ENCODE data around the gene KSR1. TPM values are rescaled to one million over a fixed set of nuclear protein-coding genes. Genes with fewer than 3 reads are reported as not detected.

KSR1 gene
- total and polyA plus RNA-seq, 9 of the 15 experiments (the other 6 are each of a cell fraction or from before 2014, with no cell fraction given), result 1.4 to 51.7 (median 18.4) TPM

- TF ChIP-seq SP2 (IDR thresholded peaks at IDR 0.05; ENCODE audit: extremely low read depth, low read depth, low read length, poor library complexity, severe bottlenecking), result no peak
- TF ChIP-seq ATF6 (CRISPR knock-in tag; IDR thresholded peaks at IDR 0.05), result no peak
- TF ChIP-seq SNIP1 (IDR thresholded peaks at IDR 0.05; ENCODE audit: low read depth), result no peak
- TF ChIP-seq ZNF644 (tag; IDR thresholded peaks at IDR 0.05; ENCODE audit: low read depth), result peak; percentile 84
- TF ChIP-seq RCOR1 (IDR thresholded peaks at IDR 0.05; ENCODE audit: borderline replicate concordance in 1 of 2, low read depth in 2 of 2, low read length in 2 of 2), result peak in 1 of 2 experiments; percentile 93; a peak in 2 of 4 replicates
- TF ChIP-seq BRD4 (IDR thresholded peaks at IDR 0.05), result peak; percentile 81; the same call in 1 of the 2 replicates
- no peak for TF ChIP-seq ZNF830 (CRISPR knock-in tag; IDR thresholded peaks at IDR 0.05)
- no peak for TF ChIP-seq CCAR2 (IDR thresholded peaks at IDR 0.05; ENCODE audit: low read depth, low read length)
- TF ChIP-seq MEF2A (IDR thresholded peaks at IDR 0.05; ENCODE audit: control insufficient read depth, low read depth, low read length), result no peak
- TF ChIP-seq MXI1 (IDR thresholded peaks at IDR 0.05; ENCODE audit: low read depth, low read length), result no peak
- TF ChIP-seq OTX1 (CRISPR knock-in tag; IDR thresholded peaks at IDR 0.05), result 0 out of 2 replicates have a peak, but pooled peaks have one; percentile 19
- peak in 1 of 2 experiments; percentile 60; a peak in 2 of 4 replicates for TF ChIP-seq TEAD1 (CRISPR knock-in tag; IDR thresholded peaks at IDR 0.05)
- no peak for TF ChIP-seq CSDE1 (IDR thresholded peaks at IDR 0.05)
- no peak for TF ChIP-seq ZNF511 (CRISPR knock-in tag; IDR thresholded peaks at IDR 0.05)
- TF ChIP-seq SMAD1 (IDR thresholded peaks at IDR 0.05; ENCODE audit: low read depth, low read length, partially characterized antibody), result peak; percentile 70
- TF ChIP-seq MBD2 (IDR thresholded peaks at IDR 0.05; ENCODE audit: borderline replicate concordance, low read depth), result 0 out of 2 replicates have a peak, but pooled peaks have one; percentile 52
- no peak for TF ChIP-seq DLX4 (CRISPR knock-in tag; IDR thresholded peaks at IDR 0.05)
- TF ChIP-seq NFE2L1 (tag; IDR thresholded peaks at IDR 0.05; ENCODE audit: borderline replicate concordance, low read depth), result no peak
- TF ChIP-seq FOXA3 (CRISPR knock-in tag; conservative IDR thresholded peaks at IDR 0.05 in 1 of 2, IDR thresholded peaks at IDR 0.05 in 1 of 2), result peak in 1 of 2 experiments; percentile 36; a peak in 1 of 4 replicates
- peak; percentile 92 for TF ChIP-seq SOX6 (IDR thresholded peaks at IDR 0.05)
- TF ChIP-seq PML (IDR thresholded peaks at IDR 0.05; ENCODE audit: low read length), result peak; percentile 90
- peak; percentile 77 for TF ChIP-seq JUND (IDR thresholded peaks at IDR 0.05; ENCODE audit: borderline replicate concordance, low read depth, low read length)
- no peak; the same call in 2 of the 3 replicates for TF ChIP-seq JUND (tag; IDR thresholded peaks at IDR 0.05; ENCODE audit: borderline replicate concordance, low read depth, low read length)
- no peak for TF ChIP-seq E2F5 (CRISPR knock-in tag; IDR thresholded peaks at IDR 0.05)
- peak; percentile 44; the same call in 1 of the 2 replicates for TF ChIP-seq ZNF41 (CRISPR knock-in tag; conservative IDR thresholded peaks at IDR 0.05)
Observed at GRCh38 chr17:27602721-27603420, 146.6 kb downstream of the KSR1 start (continued).
